A204.1 (cell line): ENCODE results near the gene OR52E8.

ENCODE experiments used
- FAIRE-seq: peaks from 2 replicates; lab custom pipeline; 2012; peaks lifted over from hg19 to GRCh38; lab: Jason Lieb, UNC

The OR52E8 gene

GRCh38 chr11:5857590-5857989 is at the start of gene OR52E8:
OR52E8 (minus strand) TSS chr11:5857690; CDS start chr11:5857690, 0 bp downstream.
- no peak for FAIRE-seq

- no peak for FAIRE-seq
Measured at GRCh38 chr11:5899534-5899933, 42.0 kb upstream of the OR52E8 start.

GRCh38 chr11:5892908-5893307 is 35.4 kb upstream of the OR52E8 start, which contains the start of gene OR52E5:
OR52E5 (plus strand) TSS chr11:5893208; CDS start chr11:5900777, 7,569 bp downstream.
- no peak for FAIRE-seq

GRCh38 chr11:5891216-5891800 is 33.8 kb upstream of the OR52E8 start:
- peak; percentile 94 for FAIRE-seq

GRCh38 chr11:5887661-5888060 is 30.2 kb upstream of the OR52E8 start:
- FAIRE-seq: no peak

GRCh38 chr11:5887172-5887571 is 29.7 kb upstream of the OR52E8 start:
- FAIRE-seq: no peak

GRCh38 chr11:5881756-5882155 is 24.3 kb upstream of the OR52E8 start:
- FAIRE-seq: no peak

- no peak for FAIRE-seq
Measured at GRCh38 chr11:5880329-5880728, 22.8 kb upstream of the OR52E8 start, which contains the start of gene OR52E4. OR52E4 (plus strand) TSS chr11:5880629; CDS start chr11:5884293, 3,664 bp downstream.

GRCh38 chr11:5878564-5878963 is 21.1 kb upstream of the OR52E8 start:
- FAIRE-seq: no peak

- no peak for FAIRE-seq
Measured at GRCh38 chr11:5865826-5866225, 8.3 kb upstream of the OR52E8 start.

- FAIRE-seq: no peak
Measured at GRCh38 chr11:5851002-5851401, 6.5 kb downstream of the OR52E8 start.

GRCh38 chr11:5847711-5848110 is 9.8 kb downstream of the OR52E8 start:
- FAIRE-seq: no peak

- no peak for FAIRE-seq
Measured at GRCh38 chr11:5846701-5847100, 10.8 kb downstream of the OR52E8 start.

GRCh38 chr11:5841797-5842196 is 15.7 kb downstream of the OR52E8 start, which contains the start of gene OR52E6:
OR52E6 (minus strand) TSS chr11:5841897; CDS start chr11:5841897, 0 bp downstream.
- no peak for FAIRE-seq

- no peak for FAIRE-seq
Measured at GRCh38 chr11:5837695-5838094, 19.8 kb downstream of the OR52E8 start.

- FAIRE-seq: no peak
Measured at GRCh38 chr11:5833446-5833845, 24.0 kb downstream of the OR52E8 start.

- FAIRE-seq: no peak
Measured at GRCh38 chr11:5831196-5831829, 26.2 kb downstream of the OR52E8 start.

- FAIRE-seq: peak; percentile 14
Measured at GRCh38 chr11:5818245-5818886, 39.1 kb downstream of the OR52E8 start.

- FAIRE-seq: no peak
Measured at GRCh38 chr11:5815534-5815933, 42.0 kb downstream of the OR52E8 start.

- FAIRE-seq: no peak
Measured at GRCh38 chr11:5809905-5810795, 47.3 kb downstream of the OR52E8 start.

- FAIRE-seq: no peak
Measured at GRCh38 chr11:5809122-5809519, 48.4 kb downstream of the OR52E8 start.

- peak; percentile 46 for FAIRE-seq
Measured at GRCh38 chr11:5808500-5809121, 48.9 kb downstream of the OR52E8 start, which contains the start of gene OR52N2. OR52N2 (plus strand) TSS chr11:5808924; CDS start chr11:5820336, 11,412 bp downstream.
